ENCODE measurements around the gene HTR3A.
"Not testable (repeated sequence)": the region's sequence is repeated elsewhere in the genome, so short reads cannot be mapped to it uniquely, and the experiment has no call there.

The HTR3A gene

DNA sequence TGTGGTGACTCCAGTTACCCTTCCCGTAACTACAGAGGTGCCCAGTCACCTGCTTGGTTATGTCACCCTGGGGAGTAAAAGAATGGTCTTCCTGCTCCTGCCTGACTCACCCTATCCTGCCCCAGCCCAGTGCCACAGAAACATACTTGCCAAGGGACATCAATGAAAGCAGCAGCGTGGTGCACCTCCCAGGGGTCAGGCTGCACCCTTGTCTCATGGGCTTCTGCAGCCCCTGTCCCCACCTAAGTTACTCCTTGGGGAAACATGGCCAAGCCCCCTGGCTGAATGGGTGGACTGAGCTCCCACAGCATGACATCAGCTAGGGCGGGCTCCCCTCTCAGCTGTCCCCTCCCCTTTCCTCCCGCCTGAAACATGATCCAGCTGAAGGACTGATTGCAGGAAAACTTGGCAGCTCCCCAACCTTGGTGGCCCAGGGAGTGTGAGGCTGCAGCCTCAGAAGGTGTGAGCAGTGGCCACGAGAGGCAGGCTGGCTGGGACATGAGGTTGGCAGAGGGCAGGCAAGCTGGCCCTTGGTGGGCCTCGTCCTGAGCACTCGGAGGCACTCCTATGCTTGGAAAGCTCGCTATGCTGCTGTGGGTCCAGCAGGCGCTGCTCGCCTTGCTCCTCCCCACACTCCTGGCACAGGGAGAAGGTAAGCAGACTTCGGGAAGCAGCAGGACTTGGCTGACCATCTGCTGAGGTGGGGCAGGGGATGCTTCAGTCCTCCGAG lies at the start of gene HTR3A:
HTR3A (plus strand) TSS at position 368 of the 730 bp plus-strand sequence; CDS start at position 586, 218 bp downstream.
- no peak for DNase-seq (ENCODE audit: low read depth in 1 of 2, low spot score in 1 of 2)

GRCh38 chr11:113926273-113927197 lies 48.4 kb upstream of the HTR3A start:
- DNase-seq (ENCODE audit: low read depth in 1 of 2, low spot score in 1 of 2): no peak

DNA sequence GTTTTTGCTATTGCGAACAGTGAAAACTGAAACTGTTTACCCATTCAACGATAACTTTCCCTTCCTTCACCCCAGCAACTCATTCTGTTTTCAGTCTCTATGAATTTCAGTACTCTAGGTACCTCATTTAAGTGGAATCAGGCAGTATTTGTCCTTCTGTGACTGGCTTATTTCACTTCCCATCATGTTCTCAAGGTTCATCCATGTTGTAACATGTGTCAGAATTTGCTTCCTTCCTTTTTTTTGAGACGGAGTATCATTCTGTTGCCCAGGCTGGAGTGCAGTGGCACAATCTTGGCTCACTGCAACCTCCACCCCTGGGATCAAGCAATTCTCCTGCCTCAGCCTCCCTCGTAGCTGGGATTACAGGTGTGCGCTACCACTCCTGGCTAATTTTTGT lies 46.6 kb upstream of the HTR3A start:
- DNase-seq (ENCODE audit: low read depth in 1 of 2, low spot score in 1 of 2): no peak

- no peak for DNase-seq (ENCODE audit: low read depth in 1 of 2, low spot score in 1 of 2)
Measured at GRCh38 chr11:113932788-113933187, 42.1 kb upstream of the HTR3A start.

DNA sequence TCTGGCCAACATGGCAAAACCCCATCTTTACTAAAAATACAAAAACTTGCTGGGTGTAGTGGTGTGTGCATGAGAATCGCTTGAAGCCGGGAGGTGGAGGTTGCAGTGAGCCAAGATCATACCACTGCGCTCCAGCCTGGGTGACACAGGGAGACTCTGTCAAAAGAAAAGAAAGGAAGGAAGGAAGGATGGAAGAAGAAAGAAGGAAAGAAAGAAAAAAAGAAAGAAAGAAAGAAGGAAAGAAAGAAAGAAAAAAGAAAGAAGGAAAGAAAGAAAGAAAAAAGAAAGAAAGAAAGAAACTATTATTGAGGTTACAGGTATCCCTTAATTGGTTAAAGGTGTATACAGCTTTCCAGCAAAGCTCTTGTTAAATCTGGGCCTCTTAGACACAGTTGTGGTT lies 40.7 kb upstream of the HTR3A start:
- DNase-seq (ENCODE audit: low read depth in 1 of 2, low spot score in 1 of 2): not testable (repeated sequence)

- no peak for DNase-seq (ENCODE audit: low read depth in 1 of 2, low spot score in 1 of 2)
Measured at GRCh38 chr11:113934761-113935160, 40.1 kb upstream of the HTR3A start.

DNA sequence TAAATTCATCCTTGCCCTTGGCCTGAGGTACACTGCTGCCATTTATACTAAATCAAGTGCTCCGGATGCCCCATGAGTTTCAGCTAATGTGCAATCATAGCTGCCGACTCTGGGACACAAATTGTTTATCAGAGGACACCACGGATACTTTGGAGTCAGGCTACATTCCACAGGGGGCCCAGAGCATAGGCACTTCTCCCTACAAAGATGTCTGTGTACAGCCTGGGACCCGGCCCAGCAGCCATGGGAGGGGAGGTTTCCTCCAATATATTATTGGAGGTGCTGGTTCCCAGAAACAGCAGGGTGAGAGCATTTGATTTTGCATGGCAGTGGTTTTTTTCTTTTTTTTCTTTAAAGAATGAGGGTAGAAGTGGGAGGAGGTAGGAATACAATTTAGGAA lies 39.0 kb upstream of the HTR3A start:
- DNase-seq (ENCODE audit: low read depth in 1 of 2, low spot score in 1 of 2): no peak

- DNase-seq (ENCODE audit: low read depth in 1 of 2, low spot score in 1 of 2): no peak
Measured at GRCh38 chr11:113937918-113938317, 37.0 kb upstream of the HTR3A start.

DNA sequence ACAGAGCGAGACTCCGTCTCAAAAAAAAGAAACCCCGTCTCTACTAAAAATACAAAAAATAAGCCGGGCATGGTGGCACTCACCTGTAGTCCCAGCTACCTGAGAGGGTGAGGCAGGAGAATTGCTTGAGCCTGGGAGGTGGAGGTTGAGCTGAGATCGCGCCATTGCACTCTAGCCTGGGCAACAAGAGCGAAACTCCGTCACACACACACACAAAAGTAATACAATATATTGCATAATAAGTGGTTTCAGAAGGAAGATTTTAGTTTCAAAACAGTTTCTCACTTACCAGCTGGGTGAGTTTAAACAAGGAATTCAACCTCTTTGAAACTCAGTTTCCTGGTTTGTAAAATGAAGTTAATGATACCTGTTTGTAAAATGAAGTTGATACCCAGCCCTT lies 32.7 kb upstream of the HTR3A start:
- DNase-seq (ENCODE audit: low read depth in 1 of 2, low spot score in 1 of 2): no peak

DNA sequence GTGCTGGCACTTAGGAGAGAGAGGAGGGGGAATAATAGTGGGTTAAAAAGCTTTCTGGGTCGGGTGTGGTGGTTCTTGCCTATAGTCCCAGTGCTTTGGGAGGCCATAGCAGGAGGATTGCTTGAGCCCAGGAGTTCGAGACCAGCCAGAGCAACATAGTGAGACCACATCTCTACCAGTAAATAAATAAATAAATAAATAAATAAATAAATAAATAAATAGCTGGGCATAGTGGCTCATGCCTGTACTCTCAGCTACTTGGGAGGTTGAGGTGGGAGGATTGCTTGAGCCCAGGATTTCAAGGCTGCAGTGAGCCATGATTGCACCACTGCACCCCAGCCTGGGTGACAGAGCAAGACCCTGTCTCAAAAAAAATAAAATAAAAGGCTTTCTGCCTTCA lies 28.7 kb upstream of the HTR3A start:
- DNase-seq (ENCODE audit: low read depth in 1 of 2, low spot score in 1 of 2): not testable (repeated sequence)

GRCh38 chr11:113947994-113948393 lies 26.9 kb upstream of the HTR3A start:
- DNase-seq (ENCODE audit: low read depth in 1 of 2, low spot score in 1 of 2): no peak

GRCh38 chr11:113949891-113950290 lies 25.0 kb upstream of the HTR3A start:
- no peak for DNase-seq (ENCODE audit: low read depth in 1 of 2, low spot score in 1 of 2)

DNA sequence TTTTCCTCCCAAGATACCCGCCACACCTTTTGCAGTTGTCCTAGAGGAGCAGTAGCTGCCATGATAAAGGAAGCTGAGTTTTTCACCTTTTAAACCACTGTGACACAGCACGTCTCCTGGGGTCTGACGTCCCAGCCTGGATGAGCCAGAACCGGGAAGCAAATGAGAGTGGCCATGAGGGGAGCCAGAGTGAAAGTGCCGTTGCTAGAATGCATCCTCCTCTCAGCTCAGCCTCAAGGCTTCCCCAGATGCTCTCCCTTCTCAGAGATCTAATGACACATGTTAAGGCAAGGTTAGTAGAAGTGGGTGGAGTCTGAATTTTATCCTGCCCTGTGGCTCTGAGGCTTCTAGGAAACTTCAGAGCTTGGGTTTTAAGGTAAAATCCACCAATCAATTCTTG lies 23.4 kb upstream of the HTR3A start:
- no peak for DNase-seq (ENCODE audit: low read depth in 1 of 2, low spot score in 1 of 2)

GRCh38 chr11:113952070-113952469 lies 22.8 kb upstream of the HTR3A start:
- no peak for DNase-seq (ENCODE audit: low read depth in 1 of 2, low spot score in 1 of 2)

DNA sequence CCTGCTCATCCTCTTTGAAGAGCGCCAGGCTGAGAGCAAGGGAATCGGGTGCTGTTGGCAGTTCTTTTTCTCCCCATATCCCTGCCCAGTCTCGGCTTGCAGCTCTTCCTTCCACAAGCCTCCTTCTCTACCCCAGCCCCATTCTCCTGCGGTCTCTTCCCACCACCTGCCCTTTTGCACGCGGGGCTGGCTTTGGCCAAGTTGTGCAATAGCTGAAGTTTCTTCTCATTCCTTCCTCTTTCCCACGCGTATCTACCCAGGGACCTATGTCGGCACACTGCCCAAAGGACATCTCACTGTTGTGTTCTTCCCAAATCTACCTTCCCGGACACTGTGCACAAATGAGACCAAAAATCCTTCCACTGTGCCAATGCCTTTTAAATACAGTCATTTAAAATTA lies 22.3 kb upstream of the HTR3A start:
- no peak for DNase-seq (ENCODE audit: low read depth in 1 of 2, low spot score in 1 of 2)

GRCh38 chr11:113954235-113954634 lies 20.7 kb upstream of the HTR3A start:
- no peak for DNase-seq (ENCODE audit: low read depth in 1 of 2, low spot score in 1 of 2)

- DNase-seq (ENCODE audit: low read depth in 1 of 2, low spot score in 1 of 2): no peak
Measured at GRCh38 chr11:113956986-113957385, 17.9 kb upstream of the HTR3A start.

DNA sequence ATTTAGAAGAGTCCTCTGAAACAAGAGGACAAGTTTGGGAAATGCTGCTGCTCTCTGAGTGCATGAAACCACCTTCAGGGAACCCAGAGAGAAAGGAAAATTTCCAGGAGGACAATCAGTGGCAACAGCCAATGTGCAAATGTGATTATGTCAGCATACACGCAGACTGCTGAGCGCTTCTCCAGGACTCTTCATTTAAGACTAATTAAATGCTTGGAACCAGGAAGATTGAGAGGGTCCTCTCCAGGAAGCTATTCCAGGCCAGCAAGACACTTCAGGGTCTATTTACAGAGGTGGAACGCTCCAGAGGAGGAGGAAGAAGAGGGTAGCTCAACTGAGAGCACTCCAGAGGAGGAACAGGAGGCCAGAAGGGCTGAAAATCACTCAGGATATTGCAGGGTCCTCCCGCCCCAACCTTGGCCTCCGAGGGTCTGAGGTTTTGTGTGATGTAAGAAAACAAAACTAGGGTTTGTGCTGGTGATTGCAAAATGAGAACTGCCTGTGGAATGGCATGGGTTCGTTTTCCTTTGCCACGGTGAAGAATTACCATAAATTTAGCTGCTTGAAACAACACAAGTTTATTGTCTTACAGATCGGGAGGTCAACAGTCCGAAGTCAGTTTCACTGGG lies 14.1 kb upstream of the HTR3A start:
- DNase-seq (ENCODE audit: low read depth in 1 of 2, low spot score in 1 of 2): no peak

GRCh38 chr11:113967361-113967760 lies 7.5 kb upstream of the HTR3A start:
- DNase-seq (ENCODE audit: low read depth in 1 of 2, low spot score in 1 of 2): no peak

GRCh38 chr11:113971506-113972195 lies 3.3 kb upstream of the HTR3A start:
- no peak for DNase-seq (ENCODE audit: low read depth in 1 of 2, low spot score in 1 of 2)

GRCh38 chr11:113977071-113977490 lies 2.2 kb downstream of the HTR3A start:
- no peak for DNase-seq (ENCODE audit: low read depth in 1 of 2, low spot score in 1 of 2)

Data from stimulated activated CD4-positive, alpha-beta T cell treated with anti-CD3 and anti-CD28 coated beads, Interleukin-15, amount 100 ng/mL, for 1 hour (primary cell).